ENCODE data around the gene PGAP1. TPM values are rescaled to one million over a fixed set of nuclear protein-coding genes. Genes with fewer than 3 reads are reported as not detected.

Gene PGAP1
- total and polyA plus RNA-seq, 4 experiments from 2014 or later, result 0.43 to 9.1 (median 4.5) TPM

- Mint-ChIP-seq H3K27me3 (peaks cover 0 to 3% of the 10 kb centered on the region in 2 donors), H3K4me1 (peaks cover 0 to 7% (median 2%) of the 10 kb centered on the region in 4 donors), H3K27ac (peak overlapping the region in 1 of 7 donors; percentile 13), H3K36me3 (peaks cover 0 to 3% of the 10 kb centered on the region in 2 donors), H3K9me3 (peaks cover 0 to 3% (median 0%) of the 10 kb centered on the region in 8 donors), H3K4me3 (no peak overlapping the region)
- DNase-seq, result no peak
- no peaks in the 10 kb centered on the region for H3K36me3 ChIP-seq (ENCODE audit: insufficient read depth, low read length)
- ChIA-PET POLR2A (ENCODE audit: partially characterized antibody) (no interaction called here), CTCF (ENCODE audit: partially characterized antibody) (no interaction called here)
- peaks cover 3% of the 10 kb centered on the region for H3K4me1 ChIP-seq (ENCODE audit: insufficient read depth, low read length)
- no peak overlapping the region for H3K4me3 ChIP-seq (ENCODE audit: low read length in 2 of 2)
- H3K27me3 ChIP-seq (ENCODE audit: insufficient read depth, low read length), result no peaks in the 10 kb centered on the region
- no peak overlapping the region for H3K27ac ChIP-seq (ENCODE audit: low read depth, low read length)
- intact Hi-C loops (cut with micrococcal nuclease), result no loop called here
- no peaks in the 10 kb centered on the region for H3K9me3 ChIP-seq (ENCODE audit: control insufficient read depth in 1 of 2, low read length in 2 of 2)
These were observed 33.3 kb upstream of the PGAP1 start for GRCh38 chr2:196959734-196960338.

DNA sequence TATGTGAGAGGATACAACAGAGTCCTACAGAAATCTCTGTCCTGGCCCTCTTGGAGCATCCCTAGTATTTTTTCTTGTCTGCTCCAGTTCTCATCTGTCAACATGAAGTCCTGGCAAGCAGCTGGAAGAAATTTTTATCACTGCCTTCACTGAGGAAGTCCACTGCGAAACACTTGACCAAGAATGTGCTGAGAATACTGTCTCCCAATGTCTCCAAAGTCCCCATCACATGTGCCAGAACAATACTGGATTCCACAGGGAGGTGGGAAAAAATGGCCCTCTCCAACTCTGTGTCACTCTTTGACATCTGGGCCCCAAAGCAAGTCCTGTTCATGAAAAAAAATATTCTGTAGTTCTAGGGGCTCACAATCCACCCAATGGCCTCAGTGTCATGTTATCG, 32.8 kb upstream of the PGAP1 start:
- H3K9me3 ChIP-seq (ENCODE audit: control insufficient read depth in 1 of 2, low read length in 2 of 2), result no peaks in the 10 kb centered on the region
- H3K4me1 Mint-ChIP-seq, result peaks cover 0 to 7% (median 2%) of the 10 kb centered on the region in 4 donors
- no peak overlapping the region for H3K4me3 Mint-ChIP-seq
- H3K27me3 ChIP-seq (ENCODE audit: insufficient read depth, low read length), result no peaks in the 10 kb centered on the region
- POLR2A ChIA-PET (ENCODE audit: partially characterized antibody), result interaction anchor here (0.6 kb wide), 1 partner anchor 38 kb away, joined by 3 read pairs; no protein-coding TSS in a partner anchor
- peaks cover 0 to 3% (median 0%) of the 10 kb centered on the region in 8 donors for H3K9me3 Mint-ChIP-seq
- no peak overlapping the region for H3K27ac ChIP-seq (ENCODE audit: low read depth, low read length)
- H3K27ac Mint-ChIP-seq, result no peak overlapping the region
- peaks cover 0 to 3% of the 10 kb centered on the region in 2 donors for H3K36me3 Mint-ChIP-seq
- H3K36me3 ChIP-seq (ENCODE audit: insufficient read depth, low read length), result no peaks in the 10 kb centered on the region
- DNase-seq, result no peak
- CTCF ChIA-PET (ENCODE audit: partially characterized antibody), result no interaction called here
- H3K4me3 ChIP-seq (ENCODE audit: low read length in 2 of 2), result no peak overlapping the region
- intact Hi-C loops (cut with micrococcal nuclease), result no loop called here
- H3K27me3 Mint-ChIP-seq, result peaks cover 0 to 3% of the 10 kb centered on the region in 2 donors
- H3K4me1 ChIP-seq (ENCODE audit: insufficient read depth, low read length), result peaks cover 3% of the 10 kb centered on the region

GRCh38 chr2:196957881-196958525, 31.5 kb upstream of the PGAP1 start:
- Mint-ChIP-seq H3K4me1 (peaks cover 0 to 5% (median 1%) of the 10 kb centered on the region in 4 donors), H3K36me3 (peaks cover 0 to 2% of the 10 kb centered on the region in 2 donors), H3K27ac (no peak overlapping the region), H3K4me3 (no peak overlapping the region), H3K9me3 (peaks cover 0 to 3% (median 0%) of the 10 kb centered on the region in 8 donors), H3K27me3 (peaks cover 0 to 3% of the 10 kb centered on the region in 2 donors)
- H3K4me3 ChIP-seq (ENCODE audit: low read length in 2 of 2), result no peak overlapping the region
- no peaks in the 10 kb centered on the region for H3K36me3 ChIP-seq (ENCODE audit: insufficient read depth, low read length)
- H3K27ac ChIP-seq (ENCODE audit: low read depth, low read length), result no peak overlapping the region
- ChIA-PET CTCF (ENCODE audit: partially characterized antibody) (no interaction called here), POLR2A (ENCODE audit: partially characterized antibody) (no interaction called here)
- DNase-seq, result no peak
- no peaks in the 10 kb centered on the region for H3K9me3 ChIP-seq (ENCODE audit: control insufficient read depth in 1 of 2, low read length in 2 of 2)
- intact Hi-C loops (cut with micrococcal nuclease), result no loop called here
- no peaks in the 10 kb centered on the region for H3K27me3 ChIP-seq (ENCODE audit: insufficient read depth, low read length)
- peaks cover 2% of the 10 kb centered on the region for H3K4me1 ChIP-seq (ENCODE audit: insufficient read depth, low read length)

DNA sequence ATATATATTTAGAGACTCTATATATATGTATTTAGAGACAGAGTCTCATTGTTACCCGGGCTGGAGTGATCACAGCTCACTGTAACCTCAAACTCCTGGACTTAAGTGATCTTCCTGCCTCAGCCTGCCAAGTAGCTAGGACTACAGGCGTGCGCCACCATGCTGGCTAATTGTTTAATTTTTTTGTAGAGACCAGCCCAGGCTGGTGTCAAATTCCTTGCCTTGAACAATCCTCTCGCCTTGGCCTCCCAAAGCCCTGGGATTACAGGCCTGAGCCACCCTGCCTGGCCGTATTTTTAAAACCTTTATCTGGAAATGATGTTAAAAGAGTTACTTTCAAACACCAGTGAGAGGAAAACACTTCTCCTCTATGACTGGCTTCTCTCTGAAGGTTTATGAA, 30.9 kb upstream of the PGAP1 start:
- ChIA-PET CTCF (ENCODE audit: partially characterized antibody) (no interaction called here), POLR2A (ENCODE audit: partially characterized antibody) (no interaction called here)
- H3K4me3 ChIP-seq (ENCODE audit: low read length in 2 of 2), result no peak overlapping the region
- no peaks in the 10 kb centered on the region for H3K4me1 ChIP-seq (ENCODE audit: insufficient read depth, low read length)
- H3K27me3 ChIP-seq (ENCODE audit: insufficient read depth, low read length), result no peaks in the 10 kb centered on the region
- H3K36me3 ChIP-seq (ENCODE audit: insufficient read depth, low read length), result no peaks in the 10 kb centered on the region
- H3K4me3 Mint-ChIP-seq, result no peak overlapping the region
- no peaks in the 10 kb centered on the region for H3K9me3 ChIP-seq (ENCODE audit: control insufficient read depth in 1 of 2, low read length in 2 of 2)
- intact Hi-C loops (cut with micrococcal nuclease), result no loop called here
- H3K9me3 Mint-ChIP-seq, result peaks cover 0 to 3% (median 0%) of the 10 kb centered on the region in 8 donors
- no peak for DNase-seq
- no peak overlapping the region for H3K27ac ChIP-seq (ENCODE audit: low read depth, low read length)
- peaks cover 0 to 3% (median 0%) of the 10 kb centered on the region in 4 donors for H3K4me1 Mint-ChIP-seq
- no peaks in the 10 kb centered on the region for H3K36me3 Mint-ChIP-seq
- H3K27ac Mint-ChIP-seq, result no peak overlapping the region
- H3K27me3 Mint-ChIP-seq, result peaks cover 0 to 6% of the 10 kb centered on the region in 2 donors

- CTCF ChIA-PET (ENCODE audit: partially characterized antibody), result no interaction called here
- POLR2A ChIA-PET (ENCODE audit: partially characterized antibody), result no interaction called here
These were observed 29.6 kb upstream of the PGAP1 start for GRCh38 chr2:196956069-196956468.

GRCh38 chr2:196955036-196955435, 28.5 kb upstream of the PGAP1 start:
- intact Hi-C loops (cut with micrococcal nuclease), result no loop called here

More at GRCh38 chr2:196956069-196956468, 29.6 kb upstream of the PGAP1 start:
- peaks cover 0 to 6% of the 10 kb centered on the region in 2 donors for H3K27me3 Mint-ChIP-seq
- no peaks in the 10 kb centered on the region for H3K36me3 Mint-ChIP-seq
- Histone ChIP-seq H3K9me3 (ENCODE audit: control insufficient read depth in 1 of 2, low read length in 2 of 2) (no peaks in the 10 kb centered on the region), H3K36me3 (ENCODE audit: insufficient read depth, low read length) (no peaks in the 10 kb centered on the region), H3K27me3 (ENCODE audit: insufficient read depth, low read length) (no peaks in the 10 kb centered on the region), H3K4me1 (ENCODE audit: insufficient read depth, low read length) (no peaks in the 10 kb centered on the region), H3K4me3 (ENCODE audit: low read length in 2 of 2) (no peak overlapping the region), H3K27ac (ENCODE audit: low read depth, low read length) (no peak overlapping the region)
- H3K27ac Mint-ChIP-seq, result no peak overlapping the region
- no peak for DNase-seq
- intact Hi-C loops (cut with micrococcal nuclease), result no loop called here
- no peaks in the 10 kb centered on the region for H3K4me1 Mint-ChIP-seq
- peaks cover 0 to 3% (median 0%) of the 10 kb centered on the region in 8 donors for H3K9me3 Mint-ChIP-seq
- no peak overlapping the region for H3K4me3 Mint-ChIP-seq

DNA sequence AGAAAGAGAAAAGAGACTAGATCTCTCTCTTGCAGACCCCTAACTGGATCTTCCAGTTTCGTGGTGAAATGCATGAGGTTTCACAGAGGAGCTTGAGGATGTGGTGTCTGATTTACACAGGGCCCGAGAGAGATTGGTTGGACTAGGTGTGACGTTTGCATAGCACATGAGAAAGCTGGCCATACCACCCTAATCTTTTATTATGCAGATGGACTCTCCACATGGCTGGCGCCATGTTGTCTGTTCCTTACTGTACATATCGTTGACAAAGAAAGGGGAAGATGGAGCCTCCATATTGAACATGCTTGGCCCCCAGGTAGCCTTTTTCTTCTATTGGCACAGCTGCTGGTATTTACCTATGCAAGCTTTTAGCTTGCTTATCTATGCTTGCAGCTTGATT, 27.5 kb upstream of the PGAP1 start:
- H3K27ac Mint-ChIP-seq, result no peak overlapping the region
- POLR2A ChIA-PET (ENCODE audit: partially characterized antibody), result no interaction called here
- intact Hi-C loops (cut with micrococcal nuclease), result no loop called here
- no peaks in the 10 kb centered on the region for H3K9me3 ChIP-seq (ENCODE audit: control insufficient read depth in 1 of 2, low read length in 2 of 2)
- H3K36me3 Mint-ChIP-seq, result no peaks in the 10 kb centered on the region
- no peaks in the 10 kb centered on the region for H3K4me1 ChIP-seq (ENCODE audit: insufficient read depth, low read length)
- H3K27me3 Mint-ChIP-seq, result peaks cover 0 to 10% of the 10 kb centered on the region in 2 donors
- CTCF ChIA-PET (ENCODE audit: partially characterized antibody), result no interaction called here
- H3K36me3 ChIP-seq (ENCODE audit: insufficient read depth, low read length), result no peaks in the 10 kb centered on the region
- no peak overlapping the region for H3K4me3 ChIP-seq (ENCODE audit: low read length in 2 of 2)
- no peaks in the 10 kb centered on the region for H3K27me3 ChIP-seq (ENCODE audit: insufficient read depth, low read length)
- no peak overlapping the region for H3K4me3 Mint-ChIP-seq
- peaks cover 0 to 3% (median 0%) of the 10 kb centered on the region in 8 donors for H3K9me3 Mint-ChIP-seq
- H3K4me1 Mint-ChIP-seq, result no peaks in the 10 kb centered on the region
- DNase-seq, result no peak
- H3K27ac ChIP-seq (ENCODE audit: low read depth, low read length), result no peak overlapping the region

More at GRCh38 chr2:196955036-196955435, 28.5 kb upstream of the PGAP1 start:
- Histone ChIP-seq H3K36me3 (ENCODE audit: insufficient read depth, low read length) (no peaks in the 10 kb centered on the region), H3K4me1 (ENCODE audit: insufficient read depth, low read length) (no peaks in the 10 kb centered on the region), H3K27me3 (ENCODE audit: insufficient read depth, low read length) (no peaks in the 10 kb centered on the region), H3K27ac (ENCODE audit: low read depth, low read length) (no peak overlapping the region), H3K4me3 (ENCODE audit: low read length in 2 of 2) (no peak overlapping the region), H3K9me3 (ENCODE audit: control insufficient read depth in 1 of 2, low read length in 2 of 2) (no peaks in the 10 kb centered on the region)
- DNase-seq, result no peak
- H3K4me3 Mint-ChIP-seq, result no peak overlapping the region
- H3K4me1 Mint-ChIP-seq, result no peaks in the 10 kb centered on the region
- peaks cover 0 to 7% of the 10 kb centered on the region in 2 donors for H3K27me3 Mint-ChIP-seq
- CTCF ChIA-PET (ENCODE audit: partially characterized antibody), result no interaction called here
- no peaks in the 10 kb centered on the region for H3K36me3 Mint-ChIP-seq
- peaks cover 0 to 3% (median 0%) of the 10 kb centered on the region in 8 donors for H3K9me3 Mint-ChIP-seq
- POLR2A ChIA-PET (ENCODE audit: partially characterized antibody), result no interaction called here
- no peak overlapping the region for H3K27ac Mint-ChIP-seq

All from CD4-positive, alpha-beta memory T cell (primary cell).